Measurements from ENCODE around the gene ZNF778.

ZNF778 gene

GRCh38 chr16:89217388-89218191, at the start of gene ZNF778:
TSS of gene ZNF778 (plus strand) at chr16:89217703. CDS start at chr16:89221128, 3,425 bp downstream.
- DNase-seq, result peak; percentile 86

- no peak for DNase-seq
Observed at GRCh38 chr16:89168381-89169189, 48.9 kb upstream of the ZNF778 start.

- DNase-seq, result no peak
Observed at GRCh38 chr16:89169778-89170177, 47.7 kb upstream of the ZNF778 start.

GRCh38 chr16:89170346-89171215, 46.9 kb upstream of the ZNF778 start:
- DNase-seq, result peak; percentile 40

GRCh38 chr16:89171216-89172170, 46.0 kb upstream of the ZNF778 start, which contains the start of gene CDH15:
TSS of gene CDH15 (plus strand) at chr16:89171748. CDS start at chr16:89171832, 84 bp downstream.
- peak; percentile 98 for DNase-seq

- no peak for DNase-seq
Observed at GRCh38 chr16:89172171-89172527, 45.4 kb upstream of the ZNF778 start.

- no peak for DNase-seq
Observed at GRCh38 chr16:89172528-89173173, 44.9 kb upstream of the ZNF778 start.

- no peak for DNase-seq
Observed at GRCh38 chr16:89173174-89173921, 44.2 kb upstream of the ZNF778 start.

- no peak for DNase-seq
Observed at GRCh38 chr16:89174055-89174827, 43.3 kb upstream of the ZNF778 start.

GRCh38 chr16:89174877-89175276, 42.6 kb upstream of the ZNF778 start:
- DNase-seq, result no peak

GRCh38 chr16:89175280-89176146, 42.0 kb upstream of the ZNF778 start:
- no peak for DNase-seq

GRCh38 chr16:89176147-89176690, 41.3 kb upstream of the ZNF778 start:
- DNase-seq, result no peak

GRCh38 chr16:89176717-89177116, 40.8 kb upstream of the ZNF778 start:
- DNase-seq, result no peak

GRCh38 chr16:89177501-89177900, 40.0 kb upstream of the ZNF778 start:
- no peak for DNase-seq

GRCh38 chr16:89178453-89179147, 38.9 kb upstream of the ZNF778 start:
- no peak for DNase-seq

- DNase-seq, result no peak
Observed at GRCh38 chr16:89179148-89179484, 38.4 kb upstream of the ZNF778 start.

- DNase-seq, result no peak
Observed at GRCh38 chr16:89179656-89180315, 37.7 kb upstream of the ZNF778 start.

All from CD4-positive, alpha-beta T cell treated with Interleukin-17A for 4 hours (primary cell).